Measurements from ENCODE around the gene RPS19. TPM values are rescaled to one million over a fixed set of nuclear protein-coding genes. Genes with fewer than 3 reads are reported as not detected.
A peak's percentile ranks its signal among the peaks of the same experiment; 100 is the strongest.
"Not testable (repeated sequence)": the region's sequence is repeated elsewhere in the genome, so short reads cannot be mapped to it uniquely, and the experiment has no call there.

RPS19 gene
- total RNA-seq, 4 donors from 2014 or later: 922 to 1,801 (median 1,460) TPM

DNA sequence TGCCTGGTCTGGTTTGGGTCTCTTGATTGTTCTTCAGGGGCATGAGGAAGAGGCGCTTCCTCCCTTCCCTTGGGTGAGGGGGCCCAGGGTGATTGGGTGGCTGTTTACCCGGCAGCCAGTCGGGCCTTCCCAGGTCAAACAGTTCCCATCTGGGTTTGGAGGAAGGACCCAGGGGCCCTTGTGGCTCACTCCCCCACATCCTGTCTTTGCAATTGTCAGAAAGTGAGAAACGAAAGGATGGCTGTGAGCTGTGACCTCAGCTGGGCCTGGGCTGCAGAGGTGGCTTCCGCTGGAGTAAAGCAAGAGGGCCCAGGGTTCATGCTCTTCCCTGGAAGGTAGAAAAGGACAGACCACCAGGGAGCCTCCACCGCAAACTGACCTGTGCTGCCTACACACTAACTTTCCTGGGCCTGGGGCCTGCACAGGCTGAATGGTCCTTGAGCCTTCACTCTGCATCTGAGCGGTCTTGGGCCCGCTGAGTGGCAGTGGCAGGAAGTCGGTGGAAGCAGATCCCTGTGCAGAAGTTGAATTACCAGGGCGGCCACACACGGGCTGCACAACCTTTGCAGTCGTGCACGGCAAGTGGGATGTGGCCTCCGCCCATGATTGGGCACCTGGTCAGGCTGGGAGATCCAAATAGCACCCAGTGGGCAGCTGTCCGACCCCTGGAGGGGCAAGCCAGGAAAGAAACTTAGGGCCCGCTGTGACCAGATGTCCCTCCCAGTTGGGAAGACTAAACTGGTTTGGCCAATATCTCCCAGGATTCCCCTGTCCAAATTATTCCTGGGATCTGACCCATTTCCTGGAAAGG is 11.7 kb downstream of the RPS19 start:
- Histone ChIP-seq H3K27me3 (no peaks in the 10 kb centered on the region), H3K4me3 (no peak overlapping the region), H3K9me3 (no peaks in the 10 kb centered on the region), H3K27ac (peak overlapping the region in 2 of 4 donors; percentile 40 to 46), H3K4me1 (peaks cover 0 to 66% (median 10%) of the 10 kb centered on the region in 3 donors), H3K36me3 (peaks cover 21 to 62% (median 35%) of the 10 kb centered on the region in 3 donors)
- intact Hi-C loops (cut with DNase I): loop anchor here (10.0 kb wide), 1 partner anchor 83 kb away; the partner anchor contains the start of gene RABAC1
- 59% methylated on average over 6 of the region's 16 CpGs; no CpG with 5 or more reads in 1 of the 2 donors for WGBS, 2 donors
- no peak for TF ChIP-seq POLR2A (IDR thresholded peaks at IDR 0.05)
- TF ChIP-seq, protein P1, sequence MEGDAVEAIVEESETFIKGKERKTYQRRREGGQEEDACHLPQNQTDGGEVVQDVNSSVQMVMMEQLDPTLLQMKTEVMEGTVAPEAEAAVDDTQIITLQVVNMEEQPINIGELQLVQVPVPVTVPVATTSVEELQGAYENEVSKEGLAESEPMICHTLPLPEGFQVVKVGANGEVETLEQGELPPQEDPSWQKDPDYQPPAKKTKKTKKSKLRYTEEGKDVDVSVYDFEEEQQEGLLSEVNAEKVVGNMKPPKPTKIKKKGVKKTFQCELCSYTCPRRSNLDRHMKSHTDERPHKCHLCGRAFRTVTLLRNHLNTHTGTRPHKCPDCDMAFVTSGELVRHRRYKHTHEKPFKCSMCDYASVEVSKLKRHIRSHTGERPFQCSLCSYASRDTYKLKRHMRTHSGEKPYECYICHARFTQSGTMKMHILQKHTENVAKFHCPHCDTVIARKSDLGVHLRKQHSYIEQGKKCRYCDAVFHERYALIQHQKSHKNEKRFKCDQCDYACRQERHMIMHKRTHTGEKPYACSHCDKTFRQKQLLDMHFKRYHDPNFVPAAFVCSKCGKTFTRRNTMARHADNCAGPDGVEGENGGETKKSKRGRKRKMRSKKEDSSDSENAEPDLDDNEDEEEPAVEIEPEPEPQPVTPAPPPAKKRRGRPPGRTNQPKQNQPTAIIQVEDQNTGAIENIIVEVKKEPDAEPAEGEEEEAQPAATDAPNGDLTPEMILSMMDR (IDR thresholded peaks at IDR 0.05): no peak
- no peak for DNase-seq

DNA sequence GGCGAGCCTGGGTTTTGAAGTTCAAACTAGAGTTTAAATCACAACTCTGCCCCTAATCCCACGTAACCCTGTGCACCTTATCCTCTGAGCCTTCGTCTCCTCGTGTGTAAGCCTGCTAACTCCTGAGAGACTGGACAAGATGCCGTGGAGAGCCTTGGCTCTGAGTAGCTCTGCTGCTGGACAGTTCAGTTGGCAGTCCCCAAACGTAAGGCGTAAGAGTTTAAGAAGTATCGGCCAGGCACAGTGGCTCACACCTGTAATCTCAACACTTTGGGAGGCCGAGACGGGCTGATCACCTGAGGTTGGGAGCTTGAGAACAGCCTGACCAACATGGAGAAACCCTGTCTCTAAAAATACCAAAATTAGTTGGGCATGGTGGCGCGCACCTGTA is 12.3 kb downstream of the RPS19 start:
- Histone ChIP-seq H3K27ac (peak overlapping the region in 2 of 4 donors; percentile 40 to 46), H3K4me1 (peaks cover 0 to 66% (median 10%) of the 10 kb centered on the region in 3 donors), H3K27me3 (no peaks in the 10 kb centered on the region), H3K36me3 (peaks cover 21 to 56% (median 29%) of the 10 kb centered on the region in 3 donors), H3K4me3 (no peak overlapping the region), H3K9me3 (no peaks in the 10 kb centered on the region)
- TF ChIP-seq, protein P1 (IDR thresholded peaks at IDR 0.05): no peak
- TF ChIP-seq POLR2A (IDR thresholded peaks at IDR 0.05): no peak
- intact Hi-C loops (cut with DNase I): loop anchor here (10.0 kb wide), 1 partner anchor 82 kb away; the partner anchor contains the start of gene RABAC1
- WGBS, 2 donors: 76 to 82% methylated on average over 6 of the region's 12 CpGs
- no peak for DNase-seq

DNA sequence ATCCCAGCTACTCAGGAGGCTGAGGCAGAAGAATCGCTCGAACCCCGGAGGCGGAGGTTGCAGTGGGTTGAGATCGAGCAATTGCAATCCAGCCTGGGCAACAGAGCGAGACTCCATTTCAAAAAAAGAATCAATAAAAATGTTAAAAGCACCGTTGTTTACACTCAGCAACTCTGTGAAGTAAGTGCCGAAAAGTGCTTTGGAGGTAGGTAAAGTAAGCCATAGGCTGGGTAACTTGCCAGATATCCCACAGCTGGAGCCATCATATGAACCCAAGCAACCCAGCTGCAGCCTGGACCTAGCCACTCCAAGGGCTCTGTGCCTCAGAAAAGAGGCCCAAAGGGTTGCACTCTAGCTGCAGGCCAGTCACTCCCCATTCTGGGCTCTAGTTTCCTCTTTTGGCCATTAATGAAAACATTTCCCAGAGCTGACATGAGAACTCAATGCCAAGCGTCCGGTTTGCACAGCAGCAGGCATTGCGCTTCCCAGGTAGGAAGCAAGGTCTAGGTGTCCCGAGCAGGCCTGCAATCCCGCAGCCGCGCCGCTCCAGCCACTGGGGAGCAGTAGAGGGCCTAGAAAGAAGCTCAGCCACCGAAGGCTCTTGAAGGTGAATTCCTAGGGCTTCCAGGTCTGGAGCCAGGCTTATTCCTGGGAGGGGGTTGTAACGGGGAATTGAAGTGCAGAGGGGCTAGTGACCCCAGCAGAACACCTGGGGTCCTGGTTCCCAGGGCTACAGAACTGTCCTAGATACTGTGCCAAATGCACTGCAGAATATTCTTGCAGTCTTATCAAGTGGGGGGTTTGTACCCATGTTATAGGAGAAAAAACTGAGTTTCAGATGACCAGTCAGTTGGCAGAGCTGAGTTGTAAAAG is 13.0 kb downstream of the RPS19 start:
- H3K27me3 ChIP-seq: no peaks in the 10 kb centered on the region
- H3K9me3 ChIP-seq: no peaks in the 10 kb centered on the region
- peaks cover 0 to 66% (median 10%) of the 10 kb centered on the region in 3 donors for H3K4me1 ChIP-seq
- no peak for DNase-seq
- no peak overlapping the region for H3K4me3 ChIP-seq
- H3K27ac ChIP-seq: peak overlapping the region in 2 of 4 donors; percentile 40 to 46
- no peak for TF ChIP-seq POLR2A (IDR thresholded peaks at IDR 0.05)
- TF ChIP-seq, protein P1 (IDR thresholded peaks at IDR 0.05): peak; percentile 39 to 74 (median 68)
- H3K36me3 ChIP-seq: peaks cover 21 to 49% (median 26%) of the 10 kb centered on the region in 3 donors
- intact Hi-C loops (cut with DNase I): loop anchor here (10.0 kb wide), 1 partner anchor 82 kb away; the partner anchor contains the start of gene RABAC1
- WGBS, 2 donors: 44 to 87% methylated on average over 8 to 18 of the region's 18 CpGs

DNA sequence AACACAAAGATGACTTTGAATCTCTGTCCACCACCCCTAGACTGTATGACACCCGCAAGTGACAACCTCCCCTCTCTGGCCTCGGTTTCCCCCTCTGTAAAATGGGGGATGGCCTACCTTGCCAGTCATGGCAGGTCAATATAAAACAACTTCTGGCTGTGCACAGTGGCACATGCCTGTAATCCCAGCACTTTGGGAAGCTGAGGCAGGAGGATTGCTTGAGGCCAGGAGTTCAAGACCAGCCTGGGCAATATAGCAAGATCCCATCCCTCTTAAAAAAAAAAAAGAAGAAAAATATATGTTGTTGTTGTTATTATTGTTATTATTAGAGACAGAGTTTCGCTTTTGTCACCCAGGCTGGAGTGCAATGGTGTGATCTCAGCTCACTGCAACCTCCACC is 15.9 kb downstream of the RPS19 start:
- 77 to 85% methylated on average over 3 of the region's 3 CpGs for WGBS, 2 donors
- not testable (repeated sequence) for H3K27me3 ChIP-seq, DNase-seq, H3K9me3 ChIP-seq, H3K4me3 ChIP-seq
- Histone ChIP-seq H3K4me1 (peaks cover 0 to 40% (median 4%) of the 10 kb centered on the region in 3 donors), H3K27ac (peak overlapping the region in 2 of 4 donors; percentile 62 to 67), H3K36me3 (peaks cover 0 to 20% (median 4%) of the 10 kb centered on the region in 3 donors)
- intact Hi-C loops (cut with DNase I): loop anchor here (10.0 kb wide), 1 partner anchor 79 kb away; the partner anchor contains the start of gene RABAC1

All from esophagus squamous epithelium (tissue), 5 donors.